HEK293T (cell line): ENCODE data around the gene PKP2.

Experiments used
- ARNT ChIP-seq: fragments of 450-650 bp; IDR thresholded peaks from 2 replicates; pipeline ENCODE4 v1.6.1; 2017; ENCODE audit warnings: mild to moderate bottlenecking
- BHLHE40 ChIP-seq: fragments of 450-650 bp; IDR thresholded peaks from 2 replicates; pipeline ENCODE4 v1.6.1; 2016; ENCODE audit warnings: mild to moderate bottlenecking, moderate library complexity, borderline replicate concordance
- FOXM1 ChIP-seq: fragments of 450-650 bp; IDR thresholded peaks from 2 replicates; pipeline ENCODE4 v1.6.1; 2017; ENCODE audit warnings: mild to moderate bottlenecking, borderline replicate concordance
- SP1 ChIP-seq: fragments of 450-650 bp; IDR thresholded peaks from 2 replicates; pipeline ENCODE4 v1.6.1; 2017
- SUZ12 ChIP-seq: fragments of 450-650 bp; IDR thresholded peaks from 2 replicates; pipeline ENCODE4 v1.6.1; 2016; ENCODE audit warnings: mild to moderate bottlenecking
- TARDBP ChIP-seq: fragments of 450-650 bp; IDR thresholded peaks from 2 replicates; pipeline ENCODE4 v1.6.1; 2016
- ZNF384 ChIP-seq: fragments of 450-650 bp; IDR thresholded peaks from 2 replicates; pipeline ENCODE4 v1.6.1; 2016
- TF ChIP-seq, protein P1 (sequence below): fragments of 450-650 bp; IDR thresholded peaks from 2 replicates; pipeline ENCODE4 v1.6.1; 2016

- no peak for TF ChIP-seq ARNT
- no peak for TF ChIP-seq SUZ12
- TF ChIP-seq SP1: no peak
- TF ChIP-seq, protein P1, sequence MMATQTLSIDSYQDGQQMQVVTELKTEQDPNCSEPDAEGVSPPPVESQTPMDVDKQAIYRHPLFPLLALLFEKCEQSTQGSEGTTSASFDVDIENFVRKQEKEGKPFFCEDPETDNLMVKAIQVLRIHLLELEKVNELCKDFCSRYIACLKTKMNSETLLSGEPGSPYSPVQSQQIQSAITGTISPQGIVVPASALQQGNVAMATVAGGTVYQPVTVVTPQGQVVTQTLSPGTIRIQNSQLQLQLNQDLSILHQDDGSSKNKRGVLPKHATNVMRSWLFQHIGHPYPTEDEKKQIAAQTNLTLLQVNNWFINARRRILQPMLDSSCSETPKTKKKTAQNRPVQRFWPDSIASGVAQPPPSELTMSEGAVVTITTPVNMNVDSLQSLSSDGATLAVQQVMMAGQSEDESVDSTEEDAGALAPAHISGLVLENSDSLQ: no peak
- TF ChIP-seq ZNF384: no peak
- TF ChIP-seq TARDBP: no peak
- no peak for TF ChIP-seq FOXM1
- TF ChIP-seq BHLHE40: no peak
Observed at GRCh38 chr12:32821710-32822109, 74.9 kb downstream of the PKP2 start.
